IPS-18c (cell line): ENCODE results near the gene SPIRE1.
"Not testable (repeated sequence)": the region's sequence is repeated elsewhere in the genome, so short reads cannot be mapped to it uniquely, and the experiment has no call there.

Experiments
- H3K4me3 ChIP-seq: 2 replicates; pipeline ENCODE4 v1.7.0; 2013; ENCODE audit warnings: low read depth, mild to moderate bottlenecking, low read length, moderate library complexity; ENCODE audit not compliant: insufficient read depth
- H3K9me3 ChIP-seq: one replicate; pipeline ENCODE4 v1.6.1; 2013; ENCODE audit warnings: mild to moderate bottlenecking, low read length, moderate library complexity; ENCODE audit not compliant: control insufficient read depth, insufficient read depth

The SPIRE1 gene

GRCh38 chr18:12543697-12544096 is 114.2 kb downstream of the SPIRE1 start:
- Histone ChIP-seq H3K9me3 (peaks cover 2% of the 10 kb centered on the region), H3K4me3 (no peak overlapping the region)

- Histone ChIP-seq H3K9me3 (peaks cover 2% of the 10 kb centered on the region), H3K4me3 (no peak overlapping the region)
Observed at GRCh38 chr18:12540751-12541150, 117.2 kb downstream of the SPIRE1 start.

- not testable (repeated sequence) for H3K4me3 ChIP-seq, H3K9me3 ChIP-seq
Observed at GRCh38 chr18:12539158-12539557, 118.7 kb downstream of the SPIRE1 start.

- H3K4me3 ChIP-seq = no peak overlapping the region
- H3K9me3 ChIP-seq = no peaks in the 10 kb centered on the region
Observed at GRCh38 chr18:12534820-12535219, 123.1 kb downstream of the SPIRE1 start.

GRCh38 chr18:12532661-12533060 is 125.2 kb downstream of the SPIRE1 start:
- no peak overlapping the region for H3K4me3 ChIP-seq
- no peaks in the 10 kb centered on the region for H3K9me3 ChIP-seq

- Histone ChIP-seq H3K9me3 (no peaks in the 10 kb centered on the region), H3K4me3 (no peak overlapping the region)
Observed at GRCh38 chr18:12531749-12532148, 126.2 kb downstream of the SPIRE1 start.

- Histone ChIP-seq H3K4me3 (no peak overlapping the region), H3K9me3 (no peaks in the 10 kb centered on the region)
Observed at GRCh38 chr18:12520442-12520992, 137.4 kb downstream of the SPIRE1 start.

GRCh38 chr18:12518832-12519531 is 138.9 kb downstream of the SPIRE1 start:
- Histone ChIP-seq H3K4me3 (no peak overlapping the region), H3K9me3 (no peaks in the 10 kb centered on the region)

GRCh38 chr18:12518326-12518725 is 139.6 kb downstream of the SPIRE1 start:
- Histone ChIP-seq H3K9me3 (no peaks in the 10 kb centered on the region), H3K4me3 (no peak overlapping the region)

- Histone ChIP-seq H3K9me3 (no peaks in the 10 kb centered on the region), H3K4me3 (no peak overlapping the region)
Observed at GRCh38 chr18:12517142-12517825, 140.6 kb downstream of the SPIRE1 start.

GRCh38 chr18:12516049-12516630 is 141.8 kb downstream of the SPIRE1 start:
- H3K4me3 ChIP-seq = no peak overlapping the region
- no peaks in the 10 kb centered on the region for H3K9me3 ChIP-seq

GRCh38 chr18:12515550-12515949 is 142.4 kb downstream of the SPIRE1 start:
- Histone ChIP-seq H3K4me3 (no peak overlapping the region), H3K9me3 (no peaks in the 10 kb centered on the region)

GRCh38 chr18:12507007-12507406 is 150.9 kb downstream of the SPIRE1 start:
- Histone ChIP-seq H3K4me3 (no peak overlapping the region), H3K9me3 (no peaks in the 10 kb centered on the region)

- H3K4me3 ChIP-seq = no peak overlapping the region
Observed at GRCh38 chr18:12500986-12501385, 156.9 kb downstream of the SPIRE1 start.

GRCh38 chr18:12497839-12498238 is 160.1 kb downstream of the SPIRE1 start:
- no peak overlapping the region for H3K4me3 ChIP-seq

More at GRCh38 chr18:12500986-12501385, 156.9 kb downstream of the SPIRE1 start:
- H3K9me3 ChIP-seq = no peaks in the 10 kb centered on the region

GRCh38 chr18:12497296-12497695 is 160.6 kb downstream of the SPIRE1 start:
- no peaks in the 10 kb centered on the region for H3K9me3 ChIP-seq
- H3K4me3 ChIP-seq = no peak overlapping the region

More at GRCh38 chr18:12497839-12498238, 160.1 kb downstream of the SPIRE1 start:
- no peaks in the 10 kb centered on the region for H3K9me3 ChIP-seq

GRCh38 chr18:12492907-12493306 is 165.0 kb downstream of the SPIRE1 start:
- no peak overlapping the region for H3K4me3 ChIP-seq
- H3K9me3 ChIP-seq = no peaks in the 10 kb centered on the region
